GM12878 (cell line): Measurements from ENCODE around the gene ATXN2. TPM values are rescaled to one million over a fixed set of nuclear protein-coding genes. Genes with fewer than 3 reads are reported as not detected.

Experiments used
- ATAC-seq: fragments of 200-7000 bp; cut with Tn5 transposase; 3 replicates; pipeline ENCODE4 v1.9.1; 2020; ENCODE audit warnings: mild to moderate bottlenecking, moderate library complexity
- BruUV-seq: library from RNA; stranded (reverse); fragments of 400-500 nt; replicated peaks from 2 replicates; lab custom pipeline; 2021; lab: Mats Ljungman, UMichigan
- CTCF ChIA-PET: fragments of 300-600 bp; sonication (Branson Sonifier 250); formaldehyde crosslinking; extraction: SDS; loops from one replicate; lab custom pipeline; 2021; ENCODE audit warnings: inconsistent platforms; lab: Yijun Ruan, JAX
- POLR2A ChIA-PET: fragments of 350-600 bp; formaldehyde crosslinking; extraction: SDS; loops from one replicate; lab custom pipeline; 2021; ENCODE audit warnings: inconsistent platforms; lab: Charles Lee
- RAD21 ChIA-PET: fragments of 300-600 bp; sonication (Branson Sonifier 250); formaldehyde crosslinking; loops from one replicate; lab custom pipeline; 2023; ENCODE audit warnings: antibody characterized with exemption; ENCODE audit not compliant: unreplicated experiment; lab: Charles Lee
- SMC1A ChIA-PET: fragments of 300-600 bp; sonication (Branson Sonifier 250); formaldehyde crosslinking; loops from one replicate; lab custom pipeline; 2023; ENCODE audit not compliant: unreplicated experiment, uncharacterized antibody; lab: Charles Lee
- DNase-seq: peaks from one replicate; pipeline ENCODE4 v3.0.0-alpha.2; 2011; ENCODE audit warnings: low read depth, low spot score
- FAIRE-seq: peaks from 3 replicates; lab custom pipeline; 2011; peaks lifted over from hg19 to GRCh38; lab: Jason Lieb, UNC
- H2AFZ ChIP-seq: 2 replicates; pipeline ENCODE4 v1.6.0; 2011; ENCODE audit warnings: low read depth, low read length, control low read depth; ENCODE audit not compliant: control insufficient read depth
- H3K27ac ChIP-seq: 2 replicates; pipeline ENCODE4 v1.5.1; 2011; ENCODE audit warnings: control low read depth; ENCODE audit not compliant: control insufficient read depth, insufficient read depth
- H3K27me3 ChIP-seq, 2 experiments: replicated peaks in 1 of 2; 2 replicates each; pipeline versions ENCODE4 v1.6.0 to v1.6.1; 2011; ENCODE audit warnings: low read length in 1 of 2; ENCODE audit not compliant: control insufficient read depth in 2 of 2, insufficient read depth in 2 of 2
- H3K36me3 ChIP-seq, 2 experiments: 2 replicates each; pipeline ENCODE4 v1.5.1; 2011; ENCODE audit warnings: low read length in 1 of 2; ENCODE audit not compliant: control insufficient read depth in 2 of 2, insufficient read depth in 2 of 2
- H3K4me1 ChIP-seq: 2 replicates; pipeline ENCODE4 v1.6.1; 2011; ENCODE audit warnings: mild to moderate bottlenecking, low read length, moderate library complexity, mixed read lengths; ENCODE audit not compliant: control insufficient read depth, insufficient read depth
- H3K4me2 ChIP-seq: 2 replicates; pipeline ENCODE4 v1.6.0; 2011; ENCODE audit warnings: control low read depth; ENCODE audit not compliant: control insufficient read depth, insufficient read depth
- H3K4me3 ChIP-seq: fragments of 200-600 bp; sonication (generic); 2 replicates; pipeline ENCODE4 v1.5.1; 2016
- H3K79me2 ChIP-seq: 2 replicates; pipeline ENCODE4 v1.6.0; 2011; ENCODE audit warnings: low read length; ENCODE audit not compliant: control insufficient read depth, insufficient read depth
- H3K9ac ChIP-seq: 2 replicates; pipeline ENCODE4 v1.8.0; 2011; ENCODE audit warnings: low read length, control low read depth, mixed read lengths; ENCODE audit not compliant: control insufficient read depth, insufficient read depth
- H3K9me3 ChIP-seq: replicated peaks from 3 replicates; pipeline ENCODE4 v1.5.1; 2011; ENCODE audit warnings: mild to moderate bottlenecking, low read length; ENCODE audit not compliant: control insufficient read depth, insufficient read depth
- H4K20me1 ChIP-seq: 2 replicates; pipeline ENCODE4 v1.6.0; 2011; ENCODE audit not compliant: control insufficient read depth, insufficient read depth
- POLR2AphosphoS5 ChIP-seq: IDR thresholded peaks from 2 replicates; pipeline ENCODE4 v1.6.1; 2011; ENCODE audit warnings: mild to moderate bottlenecking, low read length, inconsistent platforms
- SRF ChIP-seq, 2 experiments: IDR thresholded peaks; 2 replicates each; pipeline ENCODE4 v1.6.1; 2011; ENCODE audit warnings: low read depth in 2 of 2, low read length in 2 of 2, mild to moderate bottlenecking in 1 of 2, moderate library complexity in 1 of 2
- WGBS: methylation state at CpG from one replicate; pipeline ENCODE4 v1.1.6; 2016; ENCODE audit warnings: low lambda C conversion rate; ENCODE audit not compliant: insufficient replicate concordance, insufficient coverage; ENCODE audit errors: missing lambda C conversion rate; 5-methylcytosine and 5-hydroxymethylcytosine counted together
- in situ Hi-C: fragments of 300-500 bp; cut with MboI; formaldehyde crosslinking; loops from 9 replicates; pipeline ENCODE4 v1.14.3; 2018; ENCODE audit warnings: mixed read lengths
- intact Hi-C: fragments of 100-400 bp; cut with micrococcal nuclease; formaldehyde crosslinking; loops from one replicate; pipeline ENCODE4 v1.14.2; 2022; ENCODE audit not compliant: unreplicated experiment
- polyA plus RNA-seq, 11 experiments: library from polyadenylated mRNA; depleted of rRNA in 4 of 11; unstranded in 6 of 11; stranded (reverse) in 5 of 11; fragments of >200 nt; fragmentation: Nextera tagmentation in 4 of 11; fragmentation: Illumina TruSeq in 1 of 11; extraction: Ambion mirVana in 4 of 11; extraction: Trizol in 1 of 11; gene quantifications; 1 replicate in 1 of 11; 2 replicates in 10 of 11; pipeline versions ENCODE4 v1.2.1 to v1.2.3, GENCODE V29; 2011 to 2016; ENCODE audit warnings: inconsistent platforms in 2 of 11, missing spikeins in 2 of 11, low read depth in 1 of 11
- total RNA-seq, 4 experiments: library from RNA; depleted of rRNA in 3 of 4; stranded (reverse); fragments of >200 nt in 3 of 4; fragmentation: Illumina TruSeq in 1 of 4; extraction: Trizol in 1 of 4; gene quantifications; 2 replicates each; pipeline versions ENCODE4 v1.2.1 to v1.2.3, GENCODE V29; 2013 to 2021

ATXN2 gene
- total and polyA plus RNA-seq, 10 of the 15 experiments (the other 5 are each of a cell fraction or from before 2014, with no cell fraction given): 8.8 to 31.5 (median 19.0) TPM

- WGBS: 90% methylated on average over 19 of the region's 20 CpGs
- RAD21 ChIA-PET: interaction anchor here (0.6 to 22.6 kb wide), 4 partner anchors 12 to 841 kb away, joined by 3 to 804 read pairs (median 4); partner anchors contain the start of gene SH2B3
- peak overlapping the region; percentile 20; the same call in 1 of the 2 replicates for H3K27ac ChIP-seq
- FAIRE-seq: no peak
- intact Hi-C loops: no loop called here
- no peak for DNase-seq
- peaks cover 26 to 54% of the 10 kb centered on the region in 2 experiments for H3K36me3 ChIP-seq
- no peak for ATAC-seq
- no peak overlapping the region for H3K4me3 ChIP-seq
- no TSS peak for BruUV-seq
- TF ChIP-seq SRF (IDR thresholded peaks at IDR 0.05; ENCODE audit: low read depth in 2 of 2, low read length in 2 of 2) (no peak), POLR2AphosphoS5 (peak; percentile 31)
- TF ChIP-seq, all 136 proteins: peak for 1
- no peaks in the 10 kb centered on the region for H3K9me3 ChIP-seq
- no peak overlapping the region for H3K4me2 ChIP-seq
- H3K9ac ChIP-seq: no peak overlapping the region
- SMC1A ChIA-PET: interaction anchor here (1.0 to 7.8 kb wide), 4 partner anchors 12 to 49 kb away, joined by 3 to 104 read pairs (median 80); partner anchors contain the start of gene SH2B3
- peaks cover 80% of the 10 kb centered on the region for H3K4me1 ChIP-seq
- in situ Hi-C loops: loop anchor here (5.0 to 25.0 kb wide), 3 partner anchors 45 to 1765 kb away; partner anchors contain the start of gene TPCN1
- H3K79me2 ChIP-seq: peaks cover 42% of the 10 kb centered on the region
- CTCF ChIA-PET: interaction anchor here (13.0 to 27.3 kb wide), 2 partner anchors 19 to 44 kb away, joined by 160 to 1117 read pairs; partner anchors contain the start of gene SH2B3
- H4K20me1 ChIP-seq: peaks cover 2% of the 10 kb centered on the region; the same call in 1 of the 2 replicates
- H2AFZ ChIP-seq: no peak overlapping the region
- POLR2A ChIA-PET: interaction anchor here (0.5 to 7.1 kb wide), 5 partner anchors 12 to 48 kb away, joined by 5 to 80 read pairs (median 50); partner anchors contain the start of gene SH2B3
- H3K27me3 ChIP-seq: no peaks in the 10 kb centered on the region
These were observed 152.2 kb downstream of the ATXN2 start for GRCh38 chr12:111446631-111447570.
